NCI-H2196 (cell line): ENCODE data around the gene CRYGN.
A peak's percentile ranks its signal among the peaks of the same experiment; 100 is the strongest.

Experiments used
- DNase-seq: peaks from one replicate; lab custom pipeline; 2025; ENCODE audit not compliant: unreplicated experiment; lab: John Stamatoyannopoulos, UW

The CRYGN gene

GRCh38 chr7:151381348-151382078, 58.4 kb downstream of the CRYGN start:
- peak; percentile 7 for DNase-seq

- no peak for DNase-seq
These were observed 58.9 kb downstream of the CRYGN start for GRCh38 chr7:151381098-151381347.

GRCh38 chr7:151380199-151381097, 59.5 kb downstream of the CRYGN start:
- no peak for DNase-seq

- DNase-seq: no peak
These were observed 60.3 kb downstream of the CRYGN start for GRCh38 chr7:151379534-151380198.

DNA sequence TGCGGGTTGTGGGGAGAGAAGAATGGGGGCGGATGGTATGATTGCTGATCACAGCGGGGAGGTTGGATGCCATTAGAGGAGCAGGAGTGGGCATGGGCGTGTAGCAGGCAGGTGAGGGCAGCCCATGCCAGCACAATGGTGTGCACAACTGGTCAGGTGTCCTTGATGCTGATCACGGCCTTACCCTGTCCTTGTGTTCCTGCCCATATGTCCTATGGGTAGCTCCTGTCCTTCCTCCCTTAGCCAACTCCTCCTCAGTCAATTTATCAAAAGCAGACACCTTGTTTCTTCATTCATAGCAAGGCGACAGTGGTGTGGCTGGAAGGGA, 60.8 kb downstream of the CRYGN start:
- DNase-seq: no peak
